HCT116 (cell line): ENCODE results near the gene HLCS. TPM values are rescaled to one million over a fixed set of nuclear protein-coding genes. Genes with fewer than 3 reads are reported as not detected.

ENCODE experiments used
- ATAC-seq: fragments of 200-7000 bp; cut with Tn5 transposase; 2 replicates; pipeline ENCODE4 v1.9.1; 2020; ENCODE audit warnings: mild to moderate bottlenecking, moderate library complexity
- BruUV-seq: library from RNA; stranded (reverse); fragments of 400-500 nt; replicated peaks from 2 replicates; lab custom pipeline; 2021; lab: Mats Ljungman, UMichigan
- CTCF ChIA-PET: fragments of 300-600 bp; sonication (Branson Sonifier 250); formaldehyde crosslinking; loops from one replicate; lab custom pipeline; 2021; ENCODE audit warnings: antibody characterized with exemption; lab: Charles Lee
- POLR2A ChIA-PET: fragments of 300-600, 350-600 bp; sonication (Branson Sonifier 250); formaldehyde crosslinking; loops from one replicate; lab custom pipeline; 2021; ENCODE audit warnings: antibody characterized with exemption; lab: Charles Lee
- RAD21 ChIA-PET, 2 experiments: fragments of 300-600 bp; sonication (Branson Sonifier 250); formaldehyde crosslinking; loops; one replicate each; lab custom pipeline; 2023; ENCODE audit warnings: low total read pairs in 2 of 2; ENCODE audit not compliant: uncharacterized antibody in 2 of 2, unreplicated experiment in 2 of 2, low non-redundant PET in 1 of 2; lab: Charles Lee
- DNase-seq: peaks from one replicate; pipeline ENCODE4 v3.0.0-alpha.2; 2010; ENCODE audit warnings: low read depth, low spot score
- H2AFZ ChIP-seq: fragments of 200-600 bp; shearing (Covaris generic), sonication (generic); 2 replicates; pipeline ENCODE4 v1.6.1; 2017; ENCODE audit warnings: low read depth, mixed run types, mixed read lengths, antibody characterized with exemption, low read length; ENCODE audit not compliant: poor library complexity, severe bottlenecking
- H3K27ac ChIP-seq: 2 replicates; pipeline ENCODE4 v1.5.1; 2012; ENCODE audit warnings: low read depth, low read length
- H3K27me3 ChIP-seq: fragments of 200-600 bp; sonication (generic); 2 replicates; pipeline ENCODE4 v1.6.1; 2016; ENCODE audit warnings: mixed run types, low read length, mixed read lengths; ENCODE audit not compliant: insufficient read depth
- H3K36me3 ChIP-seq, 2 experiments: fragments of 200-500 bp in 1 of 2; fragments of 200-600 bp in 1 of 2; sonication (Bioruptor generic) in 1 of 2; sonication (generic) in 1 of 2; 2 replicates each; pipeline versions ENCODE4 v1.5.1 to v1.6.1; 2014 to 2016; ENCODE audit warnings: low read length in 2 of 2, inconsistent platforms in 1 of 2, mixed read lengths in 1 of 2, mixed run types in 1 of 2; ENCODE audit not compliant: insufficient read depth in 2 of 2, control insufficient read depth in 1 of 2
- H3K4me1 ChIP-seq, 2 experiments: fragments of 200-600 bp in 1 of 2; sonication (generic) in 1 of 2; 2 replicates each; pipeline versions ENCODE4 v1.5.1 to v1.6.1; 2012 to 2017; ENCODE audit warnings: low read length in 2 of 2, inconsistent platforms in 1 of 2, mild to moderate bottlenecking in 1 of 2, mixed read lengths in 1 of 2, mixed run types in 1 of 2, moderate library complexity in 1 of 2; ENCODE audit not compliant: insufficient read depth in 2 of 2, control insufficient read depth in 1 of 2
- H3K4me2 ChIP-seq: fragments of 200-600 bp; sonication (generic); 2 replicates; pipeline ENCODE4 v1.6.1; 2017; ENCODE audit warnings: mixed run types, low read length, mixed read lengths
- H3K4me3 ChIP-seq, 2 experiments: fragments of 200-600 bp in 1 of 2; sonication (generic) in 1 of 2; replicated peaks in 1 of 2; 2 replicates each; pipeline ENCODE4 v1.5.1; 2011 to 2016; ENCODE audit warnings: low read length in 2 of 2, control low read depth in 1 of 2, low read depth in 1 of 2, mild to moderate bottlenecking in 1 of 2, mixed read lengths in 1 of 2, mixed run types in 1 of 2
- H3K79me2 ChIP-seq: fragments of 200-600 bp; sonication (generic); 2 replicates; pipeline ENCODE4 v1.6.1; 2017; ENCODE audit warnings: mild to moderate bottlenecking, mixed run types, low read length, moderate library complexity, mixed read lengths; ENCODE audit not compliant: insufficient read depth
- H3K9ac ChIP-seq: fragments of 200-600 bp; sonication (generic); 2 replicates; pipeline ENCODE4 v1.6.1; 2016; ENCODE audit warnings: low read length, mixed read lengths
- H3K9me2 ChIP-seq: fragments of 200-600 bp; sonication (generic), shearing (Covaris generic); 2 replicates; pipeline ENCODE4 v1.6.1; 2017; ENCODE audit warnings: mixed run types, mild to moderate bottlenecking, moderate library complexity; ENCODE audit not compliant: insufficient read depth
- H3K9me3 ChIP-seq, 2 experiments: fragments of 200-500 bp in 1 of 2; fragments of 200-600 bp in 1 of 2; sonication (Bioruptor generic) in 1 of 2; sonication (generic) in 1 of 2; 2 replicates each; pipeline ENCODE4 v1.6.1; 2014 to 2017; ENCODE audit warnings: low read length in 2 of 2, mixed read lengths in 2 of 2, inconsistent platforms in 1 of 2, low read depth in 1 of 2, mild to moderate bottlenecking in 1 of 2, mixed run types in 1 of 2, moderate library complexity in 1 of 2; ENCODE audit not compliant: control insufficient read depth in 1 of 2, insufficient read depth in 1 of 2
- H4K20me1 ChIP-seq: fragments of 200-600 bp; sonication (generic), shearing (Covaris generic); 2 replicates; pipeline ENCODE4 v1.6.1; 2017; ENCODE audit warnings: mixed run types, mild to moderate bottlenecking, moderate library complexity; ENCODE audit not compliant: insufficient read depth
- ATF3 ChIP-seq: IDR thresholded peaks from 2 replicates; pipeline ENCODE4 v1.6.1; 2012
- CBX3 ChIP-seq: IDR thresholded peaks from 2 replicates; pipeline ENCODE4 v1.6.1; 2012; ENCODE audit warnings: low read depth
- CEBPB ChIP-seq: IDR thresholded peaks from 2 replicates; pipeline ENCODE4 v1.6.1; 2012; ENCODE audit warnings: low read depth
- EGR1 ChIP-seq: IDR thresholded peaks from 2 replicates; pipeline ENCODE4 v1.6.1; 2012; ENCODE audit warnings: low read depth
- ELF1 ChIP-seq: IDR thresholded peaks from 2 replicates; pipeline ENCODE4 v1.6.1; 2012; ENCODE audit warnings: low read depth, borderline replicate concordance
- EZH2 ChIP-seq: fragments of 200-600 bp; sonication (generic); IDR thresholded peaks from 2 replicates; pipeline ENCODE4 v1.6.1; 2017; ENCODE audit warnings: antibody characterized with exemption, mixed run types
- POLR2A ChIP-seq: IDR thresholded peaks from 2 replicates; pipeline ENCODE4 v1.7.0; 2011; ENCODE audit warnings: borderline replicate concordance; ENCODE audit not compliant: insufficient read depth, insufficient read length; ENCODE audit errors: extremely low read depth
- RAD21 ChIP-seq: IDR thresholded peaks from 2 replicates; pipeline ENCODE4 v1.6.1; 2012; ENCODE audit warnings: low read depth, mild to moderate bottlenecking
- SIN3A ChIP-seq: IDR thresholded peaks from 2 replicates; pipeline ENCODE4 v1.6.1; 2012; ENCODE audit warnings: low read depth
- SRF ChIP-seq: IDR thresholded peaks from 2 replicates; pipeline ENCODE4 v1.6.1; 2012; ENCODE audit warnings: low read depth
- TCF7L2 ChIP-seq: IDR thresholded peaks from 2 replicates; pipeline ENCODE4 v1.7.0; 2011; ENCODE audit warnings: borderline replicate concordance, inconsistent platforms; ENCODE audit not compliant: insufficient read depth, insufficient read length; ENCODE audit errors: extremely low read depth
- ZBTB33 ChIP-seq: IDR thresholded peaks from 2 replicates; pipeline ENCODE4 v1.6.1; 2011; ENCODE audit warnings: mild to moderate bottlenecking, low read length, moderate library complexity; ENCODE audit not compliant: insufficient replicate concordance; ENCODE audit errors: extremely low read depth
- ZFX ChIP-seq: fragments of 450-650 bp; IDR thresholded peaks from 2 replicates; pipeline ENCODE4 v1.6.1; 2017
- ZNF274 ChIP-seq: fragments of 200-500 bp; sonication (Bioruptor generic); IDR thresholded peaks from 2 replicates; pipeline ENCODE4 v1.6.1; 2014; ENCODE audit warnings: mild to moderate bottlenecking, low read depth, low read length, inconsistent platforms
- intact Hi-C: fragments of 100-400 bp; cut with micrococcal nuclease; formaldehyde crosslinking; loops from 2 replicates; pipeline ENCODE4 v1.10.0; 2022
- total RNA-seq: library from RNA; stranded (reverse); gene quantifications from one replicate; pipeline ENCODE4 v1.2.1, GENCODE V29; 2021; ENCODE audit not compliant: unreplicated experiment
- TF ChIP-seq, protein P1 (sequence below): IDR thresholded peaks from 2 replicates; pipeline ENCODE4 v1.6.1; 2012; ENCODE audit warnings: low read depth
- TF ChIP-seq, protein P2 (sequence below), 3 experiments: fragments of 200-600 bp in 1 of 3; sonication (generic) in 1 of 3; IDR thresholded peaks in 2 of 3; conservative IDR thresholded peaks in 1 of 3; 2 replicates each; pipeline ENCODE4 v1.5.1; 2012 to 2017; ENCODE audit warnings: low read depth in 2 of 3, low read length in 2 of 3, antibody characterized with exemption in 1 of 3, borderline replicate concordance in 1 of 3, control low read depth in 1 of 3, mild to moderate bottlenecking in 1 of 3, mixed read lengths in 1 of 3, mixed run types in 1 of 3, moderate library complexity in 1 of 3; ENCODE audit not compliant: insufficient read depth in 1 of 3

The HLCS gene
- total RNA-seq, 1 experiment from 2014 or later: 18.5 TPM

DNA sequence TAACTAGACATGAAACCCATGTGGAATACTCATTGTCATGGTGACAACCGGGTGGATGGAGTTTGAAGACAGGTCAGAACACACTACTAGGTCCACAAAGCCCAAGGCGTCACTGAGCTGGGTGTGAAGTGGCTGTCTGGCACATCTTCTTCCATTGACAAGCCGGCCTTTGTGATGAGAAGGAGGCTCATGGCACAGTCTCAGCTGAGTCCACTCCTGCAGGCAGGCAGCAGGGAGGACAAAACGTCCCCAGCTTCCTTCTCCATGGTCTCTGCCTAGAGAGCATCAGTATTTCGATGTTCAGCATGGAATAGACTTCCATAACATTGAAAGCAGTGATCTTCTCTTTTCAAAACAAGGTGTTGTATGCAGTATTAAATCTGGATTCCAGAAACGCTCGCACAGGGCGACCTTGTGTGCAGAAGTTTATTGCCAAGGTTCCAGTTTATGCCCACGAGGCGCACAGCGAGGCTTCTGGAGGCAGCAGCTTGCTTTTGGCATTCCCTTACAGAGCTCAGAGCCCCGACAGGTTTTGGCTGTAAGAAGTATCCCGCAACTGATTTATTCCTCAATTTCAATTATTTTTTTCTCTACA is 163.3 kb downstream of the HLCS start:
- Histone ChIP-seq H2AFZ (no peak overlapping the region), H3K9ac (no peak overlapping the region), H4K20me1 (no peaks in the 10 kb centered on the region), H3K4me3 (no peak overlapping the region), H3K4me2 (no peak overlapping the region), H3K9me3 (no peaks in the 10 kb centered on the region), H3K36me3 (no peaks in the 10 kb centered on the region), H3K79me2 (no peaks in the 10 kb centered on the region), H3K4me1 (peaks cover 0 to 4% of the 10 kb centered on the region in 2 experiments; a peak in 1 of 4 replicates), H3K27ac (no peak overlapping the region), H3K27me3 (no peaks in the 10 kb centered on the region), H3K9me2 (no peaks in the 10 kb centered on the region)
- ChIA-PET CTCF (no interaction called here), POLR2A (no interaction called here), RAD21 (no interaction called here)
- TF ChIP-seq ELF1: no peak
- no peak for TF ChIP-seq POLR2A
- no peak for TF ChIP-seq ZNF274
- no peak for TF ChIP-seq EGR1
- TF ChIP-seq ZFX: no peak
- no peak for TF ChIP-seq SIN3A
- TF ChIP-seq CEBPB: no peak
- TF ChIP-seq RAD21: no peak
- TF ChIP-seq SRF: no peak
- TF ChIP-seq, protein P1, sequence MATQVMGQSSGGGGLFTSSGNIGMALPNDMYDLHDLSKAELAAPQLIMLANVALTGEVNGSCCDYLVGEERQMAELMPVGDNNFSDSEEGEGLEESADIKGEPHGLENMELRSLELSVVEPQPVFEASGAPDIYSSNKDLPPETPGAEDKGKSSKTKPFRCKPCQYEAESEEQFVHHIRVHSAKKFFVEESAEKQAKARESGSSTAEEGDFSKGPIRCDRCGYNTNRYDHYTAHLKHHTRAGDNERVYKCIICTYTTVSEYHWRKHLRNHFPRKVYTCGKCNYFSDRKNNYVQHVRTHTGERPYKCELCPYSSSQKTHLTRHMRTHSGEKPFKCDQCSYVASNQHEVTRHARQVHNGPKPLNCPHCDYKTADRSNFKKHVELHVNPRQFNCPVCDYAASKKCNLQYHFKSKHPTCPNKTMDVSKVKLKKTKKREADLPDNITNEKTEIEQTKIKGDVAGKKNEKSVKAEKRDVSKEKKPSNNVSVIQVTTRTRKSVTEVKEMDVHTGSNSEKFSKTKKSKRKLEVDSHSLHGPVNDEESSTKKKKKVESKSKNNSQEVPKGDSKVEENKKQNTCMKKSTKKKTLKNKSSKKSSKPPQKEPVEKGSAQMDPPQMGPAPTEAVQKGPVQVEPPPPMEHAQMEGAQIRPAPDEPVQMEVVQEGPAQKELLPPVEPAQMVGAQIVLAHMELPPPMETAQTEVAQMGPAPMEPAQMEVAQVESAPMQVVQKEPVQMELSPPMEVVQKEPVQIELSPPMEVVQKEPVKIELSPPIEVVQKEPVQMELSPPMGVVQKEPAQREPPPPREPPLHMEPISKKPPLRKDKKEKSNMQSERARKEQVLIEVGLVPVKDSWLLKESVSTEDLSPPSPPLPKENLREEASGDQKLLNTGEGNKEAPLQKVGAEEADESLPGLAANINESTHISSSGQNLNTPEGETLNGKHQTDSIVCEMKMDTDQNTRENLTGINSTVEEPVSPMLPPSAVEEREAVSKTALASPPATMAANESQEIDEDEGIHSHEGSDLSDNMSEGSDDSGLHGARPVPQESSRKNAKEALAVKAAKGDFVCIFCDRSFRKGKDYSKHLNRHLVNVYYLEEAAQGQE: no peak
- no peak for TF ChIP-seq ATF3
- no peak for TF ChIP-seq EZH2
- no peak for TF ChIP-seq CBX3
- no peak for TF ChIP-seq TCF7L2
- TF ChIP-seq, protein P2, sequence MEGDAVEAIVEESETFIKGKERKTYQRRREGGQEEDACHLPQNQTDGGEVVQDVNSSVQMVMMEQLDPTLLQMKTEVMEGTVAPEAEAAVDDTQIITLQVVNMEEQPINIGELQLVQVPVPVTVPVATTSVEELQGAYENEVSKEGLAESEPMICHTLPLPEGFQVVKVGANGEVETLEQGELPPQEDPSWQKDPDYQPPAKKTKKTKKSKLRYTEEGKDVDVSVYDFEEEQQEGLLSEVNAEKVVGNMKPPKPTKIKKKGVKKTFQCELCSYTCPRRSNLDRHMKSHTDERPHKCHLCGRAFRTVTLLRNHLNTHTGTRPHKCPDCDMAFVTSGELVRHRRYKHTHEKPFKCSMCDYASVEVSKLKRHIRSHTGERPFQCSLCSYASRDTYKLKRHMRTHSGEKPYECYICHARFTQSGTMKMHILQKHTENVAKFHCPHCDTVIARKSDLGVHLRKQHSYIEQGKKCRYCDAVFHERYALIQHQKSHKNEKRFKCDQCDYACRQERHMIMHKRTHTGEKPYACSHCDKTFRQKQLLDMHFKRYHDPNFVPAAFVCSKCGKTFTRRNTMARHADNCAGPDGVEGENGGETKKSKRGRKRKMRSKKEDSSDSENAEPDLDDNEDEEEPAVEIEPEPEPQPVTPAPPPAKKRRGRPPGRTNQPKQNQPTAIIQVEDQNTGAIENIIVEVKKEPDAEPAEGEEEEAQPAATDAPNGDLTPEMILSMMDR (IDR thresholded peaks at IDR 0.05 in 2 of 3, conservative IDR thresholded peaks at IDR 0.05 in 1 of 3; ENCODE audit: borderline replicate concordance in 1 of 3, insufficient read depth in 1 of 3, low read depth in 2 of 3, low read length in 2 of 3): no peak
- TF ChIP-seq ZBTB33: no peak
- DNase-seq (no peak), ATAC-seq (no peak)
- BruUV-seq: no TSS peak
- intact Hi-C loops: no loop called here
